Effector CD4-positive, alpha-beta T cell (primary cell): ENCODE data around the gene ITGA4.
A peak's percentile ranks its signal among the peaks of the same experiment; 100 is the strongest.

Experiments used
- DNase-seq: peaks from one replicate; pipeline ENCODE4 v3.0.0-alpha.2; 2020

The ITGA4 gene

GRCh38 chr2:181459621-181460021, 2.4 kb downstream of the ITGA4 start:
- DNase-seq: no peak

- DNase-seq: no peak
Measured at GRCh38 chr2:181461056-181461997, 4.1 kb downstream of the ITGA4 start.

GRCh38 chr2:181462033-181462432, 4.8 kb downstream of the ITGA4 start:
- no peak for DNase-seq

GRCh38 chr2:181463588-181463987, 6.4 kb downstream of the ITGA4 start:
- no peak for DNase-seq

GRCh38 chr2:181464966-181465365, 7.8 kb downstream of the ITGA4 start:
- no peak for DNase-seq

- DNase-seq: no peak
Measured at GRCh38 chr2:181465676-181466375, 8.6 kb downstream of the ITGA4 start.

GRCh38 chr2:181466661-181467576, 9.7 kb downstream of the ITGA4 start:
- DNase-seq: peak; percentile 73

- DNase-seq: no peak
Measured at GRCh38 chr2:181467966-181468707, 11.0 kb downstream of the ITGA4 start.

GRCh38 chr2:181468811-181469210, 11.6 kb downstream of the ITGA4 start:
- no peak for DNase-seq

GRCh38 chr2:181471226-181471625, 14.0 kb downstream of the ITGA4 start:
- DNase-seq: no peak

GRCh38 chr2:181471783-181472182, 14.6 kb downstream of the ITGA4 start:
- DNase-seq: no peak

GRCh38 chr2:181472990-181473389, 15.8 kb downstream of the ITGA4 start:
- DNase-seq: no peak

GRCh38 chr2:181474222-181474881, 17.2 kb downstream of the ITGA4 start:
- DNase-seq: no peak

- DNase-seq: no peak
Measured at GRCh38 chr2:181483211-181483610, 26.0 kb downstream of the ITGA4 start.

GRCh38 chr2:181483876-181484275, 26.7 kb downstream of the ITGA4 start:
- DNase-seq: no peak

GRCh38 chr2:181484851-181485637, 27.9 kb downstream of the ITGA4 start:
- no peak for DNase-seq

- no peak for DNase-seq
Measured at GRCh38 chr2:181485638-181485946, 28.4 kb downstream of the ITGA4 start.

GRCh38 chr2:181499231-181499630, 42.0 kb downstream of the ITGA4 start:
- no peak for DNase-seq

- no peak for DNase-seq
Measured at GRCh38 chr2:181500201-181500600, 43.0 kb downstream of the ITGA4 start.

GRCh38 chr2:181515719-181516118, 58.5 kb downstream of the ITGA4 start:
- DNase-seq: no peak

GRCh38 chr2:181516992-181517391, 59.8 kb downstream of the ITGA4 start:
- DNase-seq: no peak
